Activated T-cell treated with anti-CD3 and anti-CD28 coated beads for 4 hours (primary cell): ENCODE data around the gene PARP14.
"Not testable (repeated sequence)": the region's sequence is repeated elsewhere in the genome, so short reads cannot be mapped to it uniquely, and the experiment has no call there.

Experiments
- DNase-seq: peaks from one replicate; pipeline ENCODE4 v3.0.0-alpha.2; 2020

PARP14 gene

DNA sequence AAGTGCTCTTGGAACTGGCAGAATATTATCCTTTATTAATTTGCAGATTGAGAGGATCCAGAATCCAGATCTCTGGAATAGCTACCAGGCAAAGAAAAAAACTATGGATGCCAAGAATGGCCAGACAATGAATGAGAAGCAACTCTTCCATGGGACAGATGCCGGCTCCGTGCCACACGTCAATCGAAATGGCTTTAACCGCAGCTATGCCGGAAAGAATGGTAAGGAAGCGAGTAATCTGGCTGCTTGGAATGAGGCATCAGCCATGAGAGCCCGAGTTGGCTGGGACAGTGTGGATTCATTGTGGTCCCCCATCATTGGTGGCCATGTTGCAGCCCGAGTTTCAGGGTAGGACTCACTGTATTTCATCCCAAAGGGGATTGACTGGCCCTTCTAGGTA is 47.1 kb downstream of the PARP14 start:
- no peak for DNase-seq

DNA sequence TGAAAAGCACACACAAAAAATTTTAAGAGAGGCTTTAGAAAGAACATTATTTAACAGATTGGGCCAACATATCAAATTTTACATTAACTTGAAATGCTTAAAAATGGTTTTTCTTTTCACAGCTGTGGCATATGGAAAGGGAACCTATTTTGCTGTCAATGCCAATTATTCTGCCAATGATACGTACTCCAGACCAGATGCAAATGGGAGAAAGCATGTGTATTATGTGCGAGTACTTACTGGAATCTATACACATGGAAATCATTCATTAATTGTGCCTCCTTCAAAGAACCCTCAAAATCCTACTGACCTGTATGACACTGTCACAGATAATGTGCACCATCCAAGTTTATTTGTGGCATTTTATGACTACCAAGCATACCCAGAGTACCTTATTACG is 47.5 kb downstream of the PARP14 start:
- no peak for DNase-seq

DNA sequence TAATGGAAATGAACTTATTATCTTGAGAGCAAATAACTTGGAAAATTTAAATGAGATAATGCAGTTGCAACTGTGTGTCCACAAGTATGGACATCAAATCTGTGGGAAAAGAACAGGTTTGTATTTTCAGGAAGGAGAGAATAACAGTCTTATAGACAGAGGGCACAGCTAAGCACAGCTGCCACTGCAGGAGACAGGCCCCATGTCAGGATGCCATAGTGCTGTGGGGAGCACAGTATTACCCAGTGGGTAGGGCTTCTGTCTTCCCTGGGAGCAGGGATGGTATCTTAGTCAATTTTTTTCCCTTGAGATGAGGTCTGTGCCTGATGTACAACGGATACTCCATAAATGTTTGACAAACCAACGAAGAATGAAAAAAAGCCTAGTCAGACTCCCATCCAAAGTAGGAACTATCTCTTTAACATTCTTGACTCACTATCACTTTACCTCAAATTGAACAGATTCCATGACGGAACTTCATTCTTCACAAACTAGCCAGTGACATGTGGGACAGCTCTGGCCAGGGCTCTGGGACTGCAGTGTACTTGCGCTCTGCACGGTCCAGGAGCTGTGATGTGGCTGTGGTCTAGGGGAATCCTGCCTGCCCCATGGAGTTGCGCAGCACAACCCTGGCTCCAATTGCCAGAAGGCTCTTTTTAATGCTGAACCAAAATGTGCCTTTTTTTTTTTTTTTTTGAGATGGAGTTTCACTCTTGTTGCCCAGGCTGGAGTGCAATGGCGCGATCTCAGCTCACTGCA is 48.3 kb downstream of the PARP14 start:
- no peak for DNase-seq

DNA sequence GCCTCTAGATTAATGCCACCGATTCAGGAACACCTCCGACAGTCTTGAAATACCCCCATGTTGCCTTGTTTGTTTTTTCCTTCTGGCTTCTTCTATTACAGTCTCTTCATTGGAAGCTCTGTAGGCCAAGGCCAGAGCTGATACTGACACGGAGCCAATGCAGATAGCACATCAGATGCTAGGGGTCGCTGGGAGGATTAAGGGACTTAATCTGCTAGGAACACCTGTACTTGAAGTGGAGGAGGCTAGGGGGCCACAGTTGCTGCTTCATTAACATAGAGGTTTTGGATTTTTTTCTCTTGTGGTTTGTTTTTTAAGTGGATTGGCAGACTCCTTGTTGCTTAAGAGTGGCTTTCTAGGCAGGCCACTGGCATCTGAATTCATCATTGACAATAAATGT is 49.6 kb downstream of the PARP14 start:
- no peak for DNase-seq

DNA sequence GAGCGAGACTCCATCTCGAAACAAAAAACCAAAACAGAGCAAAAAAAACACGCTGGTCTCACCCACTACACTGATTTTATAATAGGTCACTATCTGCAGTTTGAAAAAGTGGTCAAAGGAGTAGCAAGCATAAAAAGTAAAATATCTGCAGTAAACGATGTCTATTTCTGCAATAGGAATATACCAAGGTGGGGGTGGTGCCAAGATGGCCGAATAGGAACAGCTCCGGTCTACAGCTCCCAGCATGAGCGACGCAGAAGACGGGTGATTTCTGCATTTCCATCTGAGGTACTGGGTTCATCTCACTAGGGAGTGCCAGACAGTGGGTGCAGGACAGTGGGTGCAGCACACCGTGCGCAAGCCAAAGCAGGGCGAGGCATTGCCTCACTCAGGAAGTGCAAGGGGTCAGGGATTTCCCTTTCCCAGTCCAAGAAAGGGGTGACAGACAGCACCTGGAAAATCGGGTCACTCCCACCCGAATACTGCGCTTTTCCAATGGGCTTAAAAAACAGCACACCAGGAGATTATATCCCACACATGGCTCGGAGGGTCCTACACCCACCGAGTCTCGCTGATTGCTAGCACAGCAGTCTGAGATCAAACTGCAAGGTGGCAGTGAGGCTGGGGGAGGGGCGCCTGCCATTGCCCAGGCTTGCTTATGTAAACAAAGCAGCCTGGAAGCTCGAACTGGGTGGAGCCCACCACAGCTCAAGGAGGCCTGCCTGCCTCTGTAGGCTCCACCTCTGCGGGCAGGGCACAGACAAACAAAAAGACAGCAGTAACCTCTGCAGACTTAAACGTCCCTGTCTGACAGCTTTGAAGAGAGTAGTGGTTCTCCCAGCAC is 52.3 kb downstream of the PARP14 start:
- not testable (repeated sequence) for DNase-seq

DNA sequence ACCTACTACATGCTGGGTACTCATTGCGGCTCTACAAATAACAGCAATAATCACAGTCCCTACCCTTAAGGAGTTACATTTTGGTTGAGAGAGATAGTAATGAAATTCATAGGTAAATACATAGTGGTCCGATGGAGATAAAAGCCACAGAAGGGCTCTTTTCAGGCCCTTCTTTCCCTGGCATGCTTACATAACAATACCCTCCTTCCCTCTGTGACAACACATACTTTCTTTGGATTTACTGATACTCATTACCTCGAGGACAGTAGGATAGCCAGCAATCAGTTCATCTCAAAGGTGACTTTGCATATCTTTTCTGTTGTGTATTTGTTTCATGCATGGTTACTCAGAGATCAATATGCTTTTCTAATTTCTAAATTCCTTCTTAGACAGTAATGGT is 58.5 kb downstream of the PARP14 start:
- DNase-seq: no peak

DNA sequence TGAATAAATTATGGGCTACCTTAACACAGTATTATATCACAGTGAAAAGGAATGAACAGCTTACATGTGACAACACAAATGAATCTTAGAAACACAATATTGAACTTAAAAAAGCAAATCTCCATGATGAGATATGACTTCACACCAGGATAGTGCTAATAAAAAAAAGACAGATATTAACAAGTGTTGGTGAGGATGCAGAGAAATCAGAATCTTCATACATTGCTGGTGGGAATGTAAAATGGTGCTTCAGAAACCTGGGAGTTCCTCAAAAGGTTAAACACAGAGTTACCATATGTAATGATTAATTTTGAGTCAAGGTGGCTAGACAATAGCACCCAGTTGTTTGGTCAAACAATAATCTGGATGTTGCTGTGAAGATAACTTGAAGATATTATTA is 61.6 kb downstream of the PARP14 start:
- DNase-seq: no peak

DNA sequence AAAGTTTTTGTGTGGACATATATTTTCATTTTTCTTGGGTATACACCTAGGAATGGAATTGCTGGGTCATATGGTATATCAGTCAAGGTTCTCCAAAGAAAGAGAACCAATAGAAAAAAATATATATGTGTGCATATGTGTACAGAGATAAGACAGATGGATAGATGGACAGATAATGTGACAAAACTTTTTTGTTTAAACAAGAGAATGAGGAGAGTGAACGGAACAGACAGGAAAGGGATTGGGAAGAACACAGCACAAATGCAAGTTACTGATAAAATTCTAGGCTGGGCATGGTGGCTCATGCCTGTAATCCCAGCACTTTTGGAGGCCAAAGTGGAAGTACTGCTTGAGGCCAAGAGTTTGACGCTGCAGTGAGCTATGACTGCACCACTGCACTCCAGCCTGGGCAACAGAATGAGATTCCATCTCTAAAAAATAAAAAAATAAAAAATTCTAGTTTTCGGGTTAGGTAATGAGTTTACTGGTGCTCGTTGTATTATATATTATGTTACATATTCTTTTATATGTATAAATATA is 63.0 kb downstream of the PARP14 start:
- DNase-seq: no peak

DNA sequence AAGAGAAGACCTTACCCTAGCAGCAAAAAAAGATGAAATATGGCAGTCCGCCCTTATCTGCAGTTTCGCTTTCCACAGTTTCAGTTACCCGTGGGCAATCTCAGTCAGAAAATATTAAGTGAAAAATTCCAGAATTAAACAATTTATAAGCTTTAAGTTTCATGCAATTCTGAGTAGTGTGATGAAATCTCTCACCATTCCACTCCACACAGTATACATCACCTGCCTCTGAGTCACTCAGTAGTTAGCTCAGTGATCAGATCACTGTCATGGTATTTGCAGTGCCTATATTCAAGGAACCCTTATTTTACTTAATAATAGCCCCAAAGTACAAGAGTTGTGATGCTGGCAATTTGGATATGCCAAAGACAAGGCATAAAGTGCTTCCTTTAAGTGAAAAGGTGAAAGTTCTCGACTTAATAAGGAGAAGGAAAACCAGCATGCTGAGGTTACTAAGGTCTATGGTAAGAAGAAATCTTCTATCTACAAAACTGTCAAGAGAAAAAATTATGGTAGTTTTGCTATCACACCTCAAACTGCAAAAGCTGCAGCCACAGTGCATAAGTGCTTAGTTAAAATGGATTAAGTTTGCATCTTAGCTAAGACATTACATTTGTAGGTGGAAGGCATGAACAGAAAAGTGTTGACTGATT is 64.9 kb downstream of the PARP14 start:
- no peak for DNase-seq

DNA sequence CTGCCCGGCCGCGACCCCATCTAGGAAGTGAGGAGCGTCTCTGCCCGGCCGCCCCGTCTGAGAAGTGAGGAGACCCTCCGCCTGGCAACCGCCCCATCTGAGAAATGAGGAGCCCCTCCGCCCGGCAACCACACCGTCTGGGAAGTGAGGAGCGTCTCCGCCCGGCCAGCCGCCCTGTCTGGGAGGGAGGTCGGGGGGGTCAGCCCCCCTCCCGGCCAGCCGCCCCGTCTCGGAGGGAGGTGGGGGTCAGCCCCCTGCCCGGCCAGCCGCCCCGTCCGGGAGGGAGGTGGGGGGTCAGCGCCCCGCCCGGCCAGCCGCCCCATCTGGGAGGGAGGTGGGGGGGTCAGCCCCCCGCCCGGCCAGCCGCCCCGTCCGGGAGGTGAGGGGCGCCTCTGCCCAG is 66.7 kb downstream of the PARP14 start:
- DNase-seq: not testable (repeated sequence)

DNA sequence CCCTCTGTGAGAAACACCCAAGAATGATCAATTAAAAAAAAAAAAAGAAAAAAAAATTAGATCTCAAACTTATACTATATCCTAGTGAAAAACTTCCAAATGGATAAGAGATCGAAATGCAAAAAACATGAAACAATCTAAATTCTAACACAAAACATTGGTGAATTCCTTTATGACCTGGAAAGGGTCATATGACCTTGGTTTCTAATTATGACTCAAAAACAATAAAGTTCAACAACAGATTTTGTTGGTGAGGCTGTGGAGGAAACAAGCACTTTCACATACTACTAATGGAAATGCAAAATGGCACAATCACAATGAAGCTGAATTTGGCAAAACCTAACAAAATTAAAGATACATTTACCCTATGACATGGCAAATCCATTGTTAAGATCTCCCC is 67.7 kb downstream of the PARP14 start:
- DNase-seq: no peak

DNA sequence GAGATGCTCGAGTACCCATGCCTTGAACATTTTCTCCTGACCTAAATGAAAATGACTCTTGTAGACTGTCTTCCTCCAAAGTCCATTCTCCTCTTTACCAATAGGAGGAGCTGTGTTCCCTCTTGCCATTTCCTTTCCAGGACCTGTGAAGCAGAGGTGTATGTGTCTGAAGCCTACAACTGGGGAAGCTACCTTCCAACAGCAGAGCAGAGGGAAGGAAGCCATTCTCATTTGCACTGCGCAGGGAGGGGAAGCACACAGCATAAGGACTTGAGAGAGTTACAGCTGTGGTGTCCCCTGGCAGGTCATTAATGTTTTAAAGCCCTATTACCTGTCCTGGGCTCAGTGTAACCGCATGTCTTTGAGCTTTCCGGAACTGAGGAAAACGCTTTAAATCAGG is 74.3 kb downstream of the PARP14 start:
- no peak for DNase-seq

DNA sequence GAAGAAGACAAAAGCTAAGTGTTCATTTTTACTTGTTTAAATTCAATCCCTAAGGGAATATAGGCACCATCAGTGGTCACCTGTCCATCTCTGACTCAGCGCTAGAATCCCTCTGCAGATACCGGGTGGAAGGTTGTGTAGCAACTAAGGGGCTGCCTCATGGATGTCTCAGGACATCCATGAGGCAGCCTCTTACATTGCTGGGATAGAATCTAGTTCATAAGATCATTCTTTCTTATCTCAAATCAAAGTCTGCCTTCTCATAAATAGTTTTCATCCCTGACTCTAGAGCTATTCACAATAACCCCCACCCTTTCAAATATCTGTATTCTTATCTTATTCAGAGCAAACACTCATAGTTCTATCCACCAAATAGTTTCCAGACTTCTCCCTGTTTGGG is 74.9 kb downstream of the PARP14 start:
- DNase-seq: no peak

DNA sequence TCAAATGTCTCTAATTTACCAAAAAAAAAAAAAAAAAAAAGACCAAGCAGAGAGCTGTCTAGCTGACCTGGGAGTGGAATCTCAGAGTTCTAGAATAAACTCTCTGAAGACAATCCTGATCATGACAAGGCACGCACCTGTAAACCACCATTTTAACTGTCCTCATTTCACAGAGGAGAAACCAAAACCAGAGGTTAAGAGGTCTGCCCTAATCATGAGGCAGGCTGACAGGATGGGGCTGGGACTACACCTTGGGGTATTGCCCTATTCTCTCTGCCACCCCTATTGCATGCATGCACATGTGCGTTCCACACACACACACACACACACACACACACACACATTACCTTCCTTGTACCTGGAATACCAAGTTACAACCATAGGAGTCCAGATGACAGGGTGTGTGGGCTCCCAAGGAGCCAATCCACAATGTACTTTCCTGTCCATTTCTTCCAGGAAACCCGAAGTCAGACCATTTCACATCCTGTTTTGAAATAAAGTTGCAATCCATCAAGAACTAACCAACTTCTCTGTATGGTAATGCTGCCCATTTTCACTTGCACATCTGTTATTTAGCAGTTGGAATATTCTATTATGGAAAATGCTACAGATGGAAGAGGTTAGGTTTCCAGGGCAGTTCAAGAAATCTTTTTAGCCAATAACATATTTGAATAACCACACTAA is 78.4 kb downstream of the PARP14 start:
- no peak for DNase-seq

DNA sequence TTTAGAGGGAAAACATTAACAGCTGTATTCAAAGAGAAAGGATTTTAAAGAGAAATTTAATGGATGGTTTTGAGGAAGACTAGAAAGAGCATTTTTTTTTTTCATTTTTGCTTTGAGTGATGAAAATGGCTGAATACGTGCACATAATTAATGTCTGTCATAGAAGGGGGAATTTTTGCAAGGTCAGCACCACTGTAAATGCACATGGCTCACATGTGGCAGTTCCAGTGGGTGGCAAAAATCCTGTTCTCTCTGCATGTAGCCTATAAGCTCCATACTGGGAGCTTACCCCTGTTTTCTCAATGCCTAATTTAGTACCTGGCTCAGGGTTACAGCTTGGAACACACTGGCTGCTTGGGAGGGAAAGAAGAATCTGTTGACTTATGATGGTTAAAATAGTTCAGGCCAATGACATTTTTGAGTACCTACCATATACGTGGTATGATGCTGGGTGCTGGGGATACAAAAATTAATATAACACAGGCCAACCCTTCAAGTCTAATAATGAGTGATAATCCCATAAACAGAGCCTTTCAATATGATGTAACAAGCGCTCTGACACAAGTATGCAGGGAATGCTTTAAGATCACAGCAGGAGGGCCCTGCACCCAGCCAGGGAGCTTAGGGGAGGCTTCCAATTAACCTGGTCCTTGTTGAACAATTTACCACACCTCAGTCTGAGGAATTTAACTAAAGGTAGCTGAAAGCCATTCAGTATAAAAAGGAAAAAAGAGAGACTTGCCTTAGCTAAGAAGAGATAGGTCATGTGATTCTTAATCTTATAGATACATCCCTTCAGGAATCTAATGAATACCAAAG is 80.0 kb downstream of the PARP14 start:
- no peak for DNase-seq

DNA sequence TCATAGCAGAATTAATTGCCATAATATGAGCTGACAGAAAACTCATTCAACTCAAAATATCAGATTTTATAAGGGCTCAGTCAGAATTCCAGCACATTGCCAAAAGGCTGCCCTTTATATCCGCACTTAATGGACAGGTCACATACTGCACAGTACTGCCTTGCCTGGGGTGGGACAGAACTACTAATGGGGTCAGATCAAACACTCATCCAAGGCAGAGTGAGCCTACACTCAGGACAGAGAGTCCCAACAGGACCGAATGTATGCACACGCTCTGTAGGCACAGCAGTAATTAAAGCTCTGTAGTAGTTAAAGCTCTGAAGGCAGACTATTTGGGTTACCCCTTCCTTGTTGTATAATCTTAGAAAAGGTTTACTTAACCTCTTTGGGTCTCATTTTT is 85.8 kb downstream of the PARP14 start:
- DNase-seq: no peak

DNA sequence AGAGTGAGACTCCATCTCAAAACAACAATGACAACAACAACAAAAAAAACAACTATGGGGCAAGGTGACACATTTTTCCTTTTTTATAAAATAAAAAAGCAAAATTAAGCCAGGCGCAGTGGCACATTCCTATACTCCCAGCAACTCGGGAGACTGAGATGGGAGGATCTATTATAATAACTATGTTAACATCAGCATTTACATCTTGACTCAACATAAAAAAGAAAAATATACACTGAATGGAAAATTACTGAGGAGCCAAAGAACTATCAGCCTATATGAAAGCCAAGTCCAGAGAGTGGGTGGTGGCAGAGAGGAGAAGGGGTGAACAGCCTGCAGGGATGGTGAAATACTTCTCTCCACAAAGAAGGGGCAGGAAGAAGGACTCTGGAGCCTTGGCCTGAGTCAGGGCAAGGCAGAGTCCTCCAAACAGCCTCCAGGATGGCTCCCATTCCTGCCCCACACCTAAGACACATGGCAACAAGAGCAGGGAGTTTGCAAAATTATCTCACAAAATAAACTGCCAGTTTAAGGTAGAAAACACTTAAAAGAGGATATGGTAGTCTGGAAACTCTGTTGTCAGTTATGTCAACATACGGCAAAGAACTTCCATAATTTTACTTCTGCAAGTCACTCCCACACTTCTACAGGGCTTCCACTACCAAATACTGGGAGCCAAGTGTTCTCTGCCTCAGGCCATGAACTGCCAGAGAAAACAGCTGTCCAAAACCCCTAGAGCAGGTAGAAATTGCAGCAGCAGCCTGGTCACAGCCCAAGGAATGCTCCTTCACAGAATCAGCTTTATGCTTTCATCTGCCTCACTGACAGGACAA is 87.1 kb downstream of the PARP14 start:
- DNase-seq: no peak

DNA sequence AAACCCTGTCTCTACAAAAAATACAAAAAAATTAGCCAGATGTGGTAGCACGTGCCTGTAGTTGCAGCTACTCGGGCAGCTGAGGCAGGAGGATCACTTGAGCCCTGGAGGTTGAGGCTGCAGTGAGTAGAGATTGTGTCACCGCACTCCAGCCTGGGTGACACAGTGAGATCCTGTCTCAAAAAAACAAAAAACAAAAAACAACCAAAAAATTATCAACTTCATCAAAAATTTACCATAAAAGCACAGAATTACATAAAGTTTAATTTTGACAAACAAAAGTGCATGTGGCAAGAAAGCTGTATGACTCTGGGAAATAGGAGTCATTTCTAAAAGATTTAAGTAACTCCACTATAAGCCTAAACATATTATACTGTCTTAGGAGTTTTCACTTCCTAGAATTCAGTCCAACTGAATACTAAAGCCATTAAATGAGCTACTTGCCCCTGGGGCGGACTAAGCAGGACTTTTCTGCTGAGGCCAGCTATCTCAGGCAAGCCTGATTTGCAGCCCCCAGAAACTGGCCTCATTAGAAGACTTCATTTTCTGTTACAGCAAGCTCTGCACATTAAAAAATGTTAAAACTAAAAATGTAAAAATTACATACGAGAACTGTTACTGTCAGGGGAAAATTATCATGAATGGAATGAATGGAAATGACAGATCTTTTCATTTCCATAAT is 90.0 kb downstream of the PARP14 start:
- DNase-seq: no peak

DNA sequence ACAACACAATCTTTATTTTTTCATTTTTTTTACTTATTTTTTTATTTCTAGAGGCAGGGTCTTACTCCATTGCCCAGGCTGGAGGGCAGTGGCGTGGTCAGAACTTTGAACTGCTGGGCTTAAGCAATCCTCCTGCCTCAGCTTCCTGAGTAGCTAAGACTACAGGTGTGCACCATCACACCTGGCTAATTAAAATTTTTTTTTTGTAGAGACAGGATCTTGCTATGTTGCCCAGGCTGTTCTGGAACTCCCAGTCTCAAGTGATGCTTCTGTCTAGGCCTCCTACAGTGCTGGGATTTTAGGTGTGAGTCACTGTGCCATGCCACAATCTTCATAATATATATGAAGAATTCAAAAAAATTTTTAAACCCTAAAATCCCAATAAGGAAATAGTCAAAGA is 92.2 kb downstream of the PARP14 start:
- DNase-seq: no peak

DNA sequence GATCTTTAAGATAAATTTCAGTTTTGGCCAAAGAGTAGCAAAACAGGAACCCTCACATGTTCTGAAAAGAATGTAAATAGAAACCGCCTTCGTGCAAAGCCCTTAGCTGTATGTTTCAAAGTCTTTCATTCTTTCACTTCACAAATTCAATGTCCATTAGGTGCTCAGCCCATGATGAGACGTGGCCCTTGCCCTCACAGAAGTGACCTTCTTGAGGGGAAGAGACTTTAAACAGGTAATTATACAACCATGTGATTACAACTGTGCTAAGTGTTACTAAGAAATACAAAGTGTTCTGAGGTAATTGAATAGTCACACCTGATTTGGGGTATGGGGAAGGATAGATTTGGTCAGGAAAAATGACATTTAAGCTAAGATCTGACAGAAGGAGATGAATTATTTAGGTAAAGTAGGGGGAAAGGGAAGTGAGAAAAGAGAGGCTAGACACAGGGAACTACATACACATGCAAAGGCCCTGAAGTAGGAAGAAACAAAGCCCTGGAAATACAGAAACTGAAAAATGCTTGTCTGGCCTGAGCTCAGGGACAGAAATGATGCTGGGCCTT is 93.4 kb downstream of the PARP14 start:
- no peak for DNase-seq
